ENCODE measurements around the gene SDC4. TPM values are rescaled to one million over a fixed set of nuclear protein-coding genes. Genes with fewer than 3 reads are reported as not detected.

Gene SDC4
- total and polyA plus RNA-seq, 2 experiments from 2014 or later: 28.5 to 39.9 TPM

GRCh38 chr20:45297786-45298497 lies 50.3 kb downstream of the SDC4 start:
- TF ChIP-seq NANOG (IDR thresholded peaks at IDR 0.05; ENCODE audit: borderline replicate concordance) (no peak), EZH2 (IDR thresholded peaks at IDR 0.05; ENCODE audit: low read depth, unreplicated experiment) (no peak), POLR2AphosphoS5 (IDR thresholded peaks at IDR 0.05; ENCODE audit: low read depth) (no peak), REST (IDR thresholded peaks at IDR 0.05; ENCODE audit: unreplicated experiment) (no peak), CTCF (conservative IDR thresholded peaks at IDR 0.05; ENCODE audit: low read depth in 2 of 2) (no peak), ZNF331 (CRISPR knock-in tag; IDR thresholded peaks at IDR 0.05; ENCODE audit: low read depth) (no peak), ZNF114 (CRISPR knock-in tag; IDR thresholded peaks at IDR 0.05) (no peak), STAT1 (IDR thresholded peaks at IDR 0.05; ENCODE audit: unreplicated experiment) (no peak), ETS1 (IDR thresholded peaks at IDR 0.05) (no peak)
- no peak for DNase-seq (ENCODE audit: low spot score)
- Histone ChIP-seq H3K4me1 (ENCODE audit: insufficient read depth) (no peaks in the 10 kb centered on the region), H3K4me2 (no peak overlapping the region), H2AFZ (no peak overlapping the region), H4K20me1 (replicated peaks; ENCODE audit: insufficient read depth) (no peaks in the 10 kb centered on the region), H3K79me2 (replicated peaks; ENCODE audit: insufficient read depth) (no peaks in the 10 kb centered on the region), H3K36me3 (ENCODE audit: insufficient read depth) (no peaks in the 10 kb centered on the region; the same call in 1 of the 2 replicates), H3K27me3 (ENCODE audit: insufficient read depth) (peaks cover 18% of the 10 kb centered on the region), H3F3A (replicated peaks; ENCODE audit: low read depth) (0 out of 2 replicates have a peak, but pooled peaks cover 4% of the 10 kb centered on the region), H3K9me2 (ENCODE audit: insufficient read depth) (no peaks in the 10 kb centered on the region), H3K27ac (ENCODE audit: low read depth) (no peak overlapping the region), H3K4me3 (no peak overlapping the region)
- ATAC-seq: no peak
- no peak overlapping the region for H3K4me3 Mint-ChIP-seq
- H3K4me1 Mint-ChIP-seq: peaks cover 2% of the 10 kb centered on the region; the same call in 2 of the 3 replicates
- peaks cover 24% of the 10 kb centered on the region for H3K9me3 Mint-ChIP-seq
- no peak overlapping the region for H3K27ac Mint-ChIP-seq
- H3K36me3 Mint-ChIP-seq (ENCODE audit: low read depth): peaks cover 19% of the 10 kb centered on the region; the same call in 2 of the 3 replicates
- H3K27me3 Mint-ChIP-seq (ENCODE audit: insufficient read depth, low read depth, poor library complexity): peaks cover 25% of the 10 kb centered on the region
